GM19035 (cell line): ENCODE measurements around the gene KMT2E.
"Not testable (repeated sequence)": the region's sequence is repeated elsewhere in the genome, so short reads cannot be mapped to it uniquely, and the experiment has no call there.

Experiments
- ATAC-seq: cut with Tn5 transposase; IDR thresholded peaks from one replicate; pipeline ENCODE4 v1.9.1; 2021; ENCODE audit not compliant: unreplicated experiment

KMT2E gene, protein sequence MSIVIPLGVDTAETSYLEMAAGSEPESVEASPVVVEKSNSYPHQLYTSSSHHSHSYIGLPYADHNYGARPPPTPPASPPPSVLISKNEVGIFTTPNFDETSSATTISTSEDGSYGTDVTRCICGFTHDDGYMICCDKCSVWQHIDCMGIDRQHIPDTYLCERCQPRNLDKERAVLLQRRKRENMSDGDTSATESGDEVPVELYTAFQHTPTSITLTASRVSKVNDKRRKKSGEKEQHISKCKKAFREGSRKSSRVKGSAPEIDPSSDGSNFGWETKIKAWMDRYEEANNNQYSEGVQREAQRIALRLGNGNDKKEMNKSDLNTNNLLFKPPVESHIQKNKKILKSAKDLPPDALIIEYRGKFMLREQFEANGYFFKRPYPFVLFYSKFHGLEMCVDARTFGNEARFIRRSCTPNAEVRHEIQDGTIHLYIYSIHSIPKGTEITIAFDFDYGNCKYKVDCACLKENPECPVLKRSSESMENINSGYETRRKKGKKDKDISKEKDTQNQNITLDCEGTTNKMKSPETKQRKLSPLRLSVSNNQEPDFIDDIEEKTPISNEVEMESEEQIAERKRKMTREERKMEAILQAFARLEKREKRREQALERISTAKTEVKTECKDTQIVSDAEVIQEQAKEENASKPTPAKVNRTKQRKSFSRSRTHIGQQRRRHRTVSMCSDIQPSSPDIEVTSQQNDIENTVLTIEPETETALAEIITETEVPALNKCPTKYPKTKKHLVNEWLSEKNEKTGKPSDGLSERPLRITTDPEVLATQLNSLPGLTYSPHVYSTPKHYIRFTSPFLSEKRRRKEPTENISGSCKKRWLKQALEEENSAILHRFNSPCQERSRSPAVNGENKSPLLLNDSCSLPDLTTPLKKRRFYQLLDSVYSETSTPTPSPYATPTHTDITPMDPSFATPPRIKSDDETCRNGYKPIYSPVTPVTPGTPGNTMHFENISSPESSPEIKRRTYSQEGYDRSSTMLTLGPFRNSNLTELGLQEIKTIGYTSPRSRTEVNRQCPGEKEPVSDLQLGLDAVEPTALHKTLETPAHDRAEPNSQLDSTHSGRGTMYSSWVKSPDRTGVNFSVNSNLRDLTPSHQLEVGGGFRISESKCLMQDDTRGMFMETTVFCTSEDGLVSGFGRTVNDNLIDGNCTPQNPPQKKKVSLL (N-terminal part only)

DNA sequence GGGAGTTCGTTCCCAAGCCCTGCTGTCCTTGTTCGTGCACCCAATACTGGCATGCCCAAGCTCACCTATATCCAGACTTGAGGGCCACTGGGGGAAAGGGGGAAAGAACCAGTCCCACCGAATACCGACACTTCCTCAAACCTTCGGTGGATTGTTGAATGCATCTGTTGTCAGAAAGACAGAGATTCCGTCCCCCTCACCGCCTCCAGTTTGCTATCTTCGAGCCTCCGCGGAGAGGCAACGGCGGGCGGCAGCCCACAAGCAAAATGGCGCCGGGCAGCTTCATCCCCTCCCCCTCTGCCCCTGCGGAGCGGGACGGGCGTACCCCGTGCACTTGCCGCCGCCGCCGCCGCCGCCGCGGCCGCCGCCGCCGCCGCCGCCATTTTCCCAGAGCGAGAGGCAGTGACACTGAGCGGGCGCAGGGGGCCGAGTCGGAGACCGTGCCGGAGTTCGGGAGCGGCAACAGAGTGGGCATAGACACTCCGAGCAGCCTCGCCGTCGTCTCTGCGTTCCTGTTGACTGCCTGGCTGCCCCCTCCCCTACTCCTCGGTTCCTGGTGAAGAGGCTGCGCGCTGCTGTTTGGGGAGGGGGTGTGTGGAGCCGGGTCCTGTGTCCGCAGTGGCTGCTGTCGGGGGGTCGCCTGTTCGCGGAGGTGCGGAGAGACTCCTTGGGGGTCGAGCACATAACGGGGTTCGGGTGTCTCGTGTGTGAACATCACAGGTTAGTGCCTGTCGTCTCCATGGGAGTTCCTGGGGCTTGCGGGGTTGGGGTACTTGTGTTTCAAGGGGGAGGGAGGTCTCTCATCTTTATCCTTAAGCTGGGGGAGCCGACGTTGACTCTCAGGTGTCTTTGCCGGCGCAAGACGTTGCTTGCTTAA, at the start of gene KMT2E:
KMT2E (plus strand) TSS at position 390 of the 877 bp plus-strand sequence. CDS start 26,748 bp downstream, outside the sequence.
- ATAC-seq: peak; percentile 30

DNA sequence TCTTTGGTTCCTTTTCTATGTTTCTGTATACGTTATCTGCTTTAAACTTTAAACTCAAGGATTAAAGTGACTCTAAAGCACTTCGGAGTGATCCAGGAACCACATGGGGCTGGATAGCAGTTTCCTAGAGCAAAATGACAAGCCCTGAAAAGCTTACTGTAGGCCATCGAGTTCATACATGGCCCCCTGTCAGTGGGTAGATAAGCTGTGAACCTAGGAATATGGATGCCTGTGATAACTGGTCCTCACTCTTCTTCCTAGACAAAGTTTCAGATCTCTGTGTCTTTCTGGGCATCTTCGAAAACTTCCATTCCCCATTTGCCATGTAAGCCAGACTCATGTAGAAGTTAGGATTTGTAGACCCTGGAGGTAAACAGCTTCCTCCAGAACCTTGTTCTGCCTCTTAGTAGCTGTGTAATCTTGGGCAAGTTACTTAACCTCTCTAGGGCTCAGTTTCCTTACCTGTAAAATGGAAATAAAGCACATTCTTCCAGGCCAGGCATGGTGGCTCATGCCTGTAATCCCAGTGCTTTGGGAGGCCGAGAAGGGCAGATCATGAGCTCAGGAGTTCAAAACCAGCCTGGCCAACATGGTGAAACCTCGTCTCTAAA, 49.3 kb upstream of the KMT2E start:
- ATAC-seq: no peak

DNA sequence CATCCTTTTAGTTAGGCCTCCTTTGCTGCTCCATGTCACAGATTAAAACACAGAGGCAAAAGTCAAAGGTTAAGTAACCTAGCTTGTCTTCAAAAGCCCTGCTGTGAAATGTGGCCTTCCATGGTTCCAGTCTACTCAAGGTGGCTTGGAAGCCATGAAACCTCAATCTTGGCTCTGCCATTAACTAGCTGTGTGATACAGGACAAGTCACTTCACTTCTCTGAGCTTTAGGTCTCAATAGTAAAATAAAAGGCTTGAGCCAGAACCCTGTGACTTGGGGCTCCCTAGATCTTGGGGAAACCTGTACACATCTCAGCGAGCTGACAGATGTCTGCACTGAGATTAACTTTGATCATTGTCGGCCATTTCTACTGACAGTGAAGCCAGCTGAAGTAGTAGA, 48.0 kb upstream of the KMT2E start:
- ATAC-seq: no peak

DNA sequence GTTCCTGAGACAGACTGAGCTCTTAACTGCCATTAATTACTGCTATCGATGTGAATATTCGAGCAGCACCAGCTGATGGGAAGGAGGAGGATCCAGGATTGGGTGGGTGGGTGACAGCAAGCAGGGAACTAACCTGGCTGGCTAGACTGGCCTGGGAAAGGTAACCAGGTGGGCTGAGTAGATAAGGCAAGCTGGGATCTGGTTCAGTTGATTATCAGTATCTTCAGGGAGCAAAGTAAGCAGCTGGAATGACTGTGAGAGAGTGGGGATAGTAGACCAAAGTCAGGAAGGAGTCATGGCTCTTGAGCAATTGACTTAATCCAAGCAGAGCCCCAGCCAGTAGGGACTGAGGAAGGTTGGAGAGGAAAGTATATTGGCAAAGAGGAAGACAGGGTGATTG, 46.9 kb upstream of the KMT2E start:
- no peak for ATAC-seq

DNA sequence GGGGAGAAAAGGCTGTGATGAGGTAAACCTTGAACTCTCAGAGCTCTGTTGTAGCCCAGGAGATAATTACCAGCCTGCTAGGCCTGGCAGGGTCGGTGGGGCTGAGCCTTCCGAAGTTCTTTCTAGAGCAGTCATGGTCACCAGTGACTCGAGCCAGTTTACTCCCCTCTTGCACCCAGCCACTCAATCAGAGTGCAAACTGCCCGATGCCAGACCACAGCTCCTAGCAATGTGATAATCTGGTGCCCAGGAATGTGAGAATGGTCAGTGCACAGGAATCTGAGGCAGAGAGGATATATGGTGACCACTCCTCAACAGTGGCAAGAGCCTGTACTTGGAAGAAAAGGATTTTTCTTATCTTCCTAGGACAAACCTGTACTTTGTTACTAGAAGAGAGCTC, 46.4 kb upstream of the KMT2E start:
- no peak for ATAC-seq

DNA sequence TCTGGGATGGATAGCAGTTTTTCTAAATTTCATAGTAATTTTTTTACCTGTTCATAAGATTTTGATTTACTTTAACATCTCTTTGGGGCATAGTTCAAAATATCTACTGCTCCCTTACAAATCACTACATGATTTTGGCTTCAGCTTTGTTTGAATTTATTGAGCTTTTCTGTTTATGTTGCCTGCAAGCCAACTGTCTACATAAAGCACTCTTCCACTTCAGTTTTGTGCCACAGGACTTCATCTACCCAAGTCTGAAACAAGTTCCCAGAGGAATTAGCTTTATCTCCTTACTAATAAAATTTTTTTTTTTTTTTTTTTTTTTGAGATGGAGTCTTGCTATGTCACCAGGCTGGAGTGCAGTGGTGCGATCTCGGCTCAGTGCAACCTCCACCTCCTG, 45.4 kb upstream of the KMT2E start:
- ATAC-seq: no peak

DNA sequence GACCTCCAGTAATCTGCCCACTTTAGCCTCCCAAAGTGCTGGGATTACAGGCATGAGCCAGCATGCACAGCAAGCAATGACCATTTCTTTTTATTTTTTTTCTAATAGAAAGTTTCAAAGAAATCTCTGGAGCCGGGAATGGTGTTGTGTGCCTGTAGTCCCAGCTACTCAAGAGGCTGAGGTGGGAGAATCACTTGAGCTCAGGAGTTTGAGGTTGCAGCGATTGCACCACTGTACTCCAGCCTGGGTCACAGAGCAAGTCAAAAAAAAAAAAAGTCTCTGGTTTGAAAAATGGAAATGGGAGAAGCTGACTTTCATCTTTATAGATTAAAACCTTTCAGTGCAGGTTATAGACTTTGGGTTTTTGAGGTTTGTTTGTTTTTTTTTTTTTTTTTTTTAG, 44.8 kb upstream of the KMT2E start:
- no peak for ATAC-seq

DNA sequence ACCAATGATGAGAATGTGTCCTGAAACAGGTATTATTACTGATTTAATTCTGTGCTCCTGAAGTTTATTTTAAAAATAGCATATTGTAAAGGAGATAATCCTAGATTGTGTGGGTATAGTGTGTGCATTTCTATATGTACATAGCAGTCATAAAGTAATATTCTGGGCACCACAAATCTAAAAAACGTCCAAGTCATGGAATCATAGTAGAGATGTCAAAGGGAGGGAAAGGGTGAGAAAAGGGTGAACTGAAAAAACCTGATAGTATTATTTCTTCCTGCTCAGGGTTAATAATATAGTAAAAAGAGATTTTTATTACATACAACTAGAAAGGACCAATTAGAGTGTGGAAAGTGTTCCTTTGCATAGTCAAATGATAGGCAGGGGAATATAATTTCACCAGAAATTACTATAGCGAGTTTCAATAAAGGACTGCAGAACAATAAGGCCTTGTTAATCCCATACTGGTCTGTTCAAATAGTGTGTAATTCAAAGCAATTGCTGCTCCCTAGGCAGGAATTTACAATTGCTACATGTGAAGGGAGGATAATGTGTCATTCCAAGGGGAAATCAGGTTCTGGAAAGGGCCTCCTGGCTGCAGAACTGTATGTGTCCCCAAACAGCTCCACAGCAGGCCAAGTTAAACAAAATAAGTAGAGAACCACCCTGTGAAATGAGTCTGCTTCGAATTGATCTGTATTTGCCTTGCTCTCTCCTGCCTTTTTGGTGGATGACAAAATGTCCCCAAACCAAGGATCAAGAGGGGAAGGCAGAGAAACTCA, 42.5 kb upstream of the KMT2E start:
- ATAC-seq: no peak

GRCh38 chr7:104972500-104972899, 41.5 kb upstream of the KMT2E start:
- ATAC-seq: no peak

DNA sequence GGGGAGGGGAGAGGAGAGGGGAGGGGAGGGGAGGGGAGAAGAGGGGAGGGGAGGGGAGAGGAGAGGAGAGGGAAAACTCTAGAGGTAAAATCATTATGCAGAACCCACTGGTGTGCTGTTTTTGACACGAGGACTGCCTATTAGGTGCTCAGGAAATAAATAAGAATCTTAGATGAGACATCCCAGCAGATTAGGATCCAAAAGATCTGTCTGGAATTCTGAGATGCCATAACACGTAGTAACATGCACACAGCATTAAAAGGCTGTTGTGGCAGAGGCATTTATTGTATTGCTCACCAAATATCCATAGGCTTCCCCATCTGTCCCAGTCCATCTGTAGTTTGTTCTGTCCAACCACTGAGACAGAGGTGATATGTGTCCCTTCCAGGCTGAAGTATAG, 40.8 kb upstream of the KMT2E start:
- ATAC-seq: no peak

- ATAC-seq: no peak
Observed at GRCh38 chr7:104973909-104974415, 40.0 kb upstream of the KMT2E start.

- not testable (repeated sequence) for ATAC-seq
Observed at GRCh38 chr7:104975553-104975952, 38.5 kb upstream of the KMT2E start.

DNA sequence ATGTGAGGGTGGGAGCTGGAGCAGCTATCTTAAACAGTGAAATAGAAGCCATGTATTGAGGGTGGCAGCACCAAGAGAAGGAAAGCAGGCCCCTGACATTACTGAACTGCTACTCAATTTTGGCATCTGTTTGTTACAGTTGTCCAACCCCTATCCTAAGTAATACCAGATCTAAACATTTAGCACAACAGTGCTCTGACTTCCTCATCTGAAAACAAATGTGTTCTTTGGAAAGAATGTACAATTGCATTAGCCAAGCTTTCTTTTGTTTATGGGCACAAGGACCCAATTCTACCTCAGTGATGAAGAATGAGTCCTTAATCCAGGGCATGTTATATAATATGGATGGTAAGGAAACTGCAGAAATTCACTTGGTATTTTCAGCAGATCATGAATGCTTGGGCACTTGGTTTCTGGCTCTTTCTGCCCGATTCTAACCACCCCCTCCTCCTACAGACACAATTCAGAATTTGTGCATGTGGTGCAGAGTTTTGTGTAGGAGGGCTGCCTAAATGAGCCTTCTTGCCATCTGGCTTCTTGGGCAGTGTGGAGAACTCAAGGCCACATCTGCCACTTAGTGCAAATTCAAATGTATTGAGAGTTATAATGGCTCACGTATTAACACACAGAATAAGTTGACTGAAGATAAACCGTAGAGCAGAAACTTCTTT, 36.9 kb upstream of the KMT2E start:
- no peak for ATAC-seq

GRCh38 chr7:104978460-104978859, 35.5 kb upstream of the KMT2E start:
- ATAC-seq: no peak

DNA sequence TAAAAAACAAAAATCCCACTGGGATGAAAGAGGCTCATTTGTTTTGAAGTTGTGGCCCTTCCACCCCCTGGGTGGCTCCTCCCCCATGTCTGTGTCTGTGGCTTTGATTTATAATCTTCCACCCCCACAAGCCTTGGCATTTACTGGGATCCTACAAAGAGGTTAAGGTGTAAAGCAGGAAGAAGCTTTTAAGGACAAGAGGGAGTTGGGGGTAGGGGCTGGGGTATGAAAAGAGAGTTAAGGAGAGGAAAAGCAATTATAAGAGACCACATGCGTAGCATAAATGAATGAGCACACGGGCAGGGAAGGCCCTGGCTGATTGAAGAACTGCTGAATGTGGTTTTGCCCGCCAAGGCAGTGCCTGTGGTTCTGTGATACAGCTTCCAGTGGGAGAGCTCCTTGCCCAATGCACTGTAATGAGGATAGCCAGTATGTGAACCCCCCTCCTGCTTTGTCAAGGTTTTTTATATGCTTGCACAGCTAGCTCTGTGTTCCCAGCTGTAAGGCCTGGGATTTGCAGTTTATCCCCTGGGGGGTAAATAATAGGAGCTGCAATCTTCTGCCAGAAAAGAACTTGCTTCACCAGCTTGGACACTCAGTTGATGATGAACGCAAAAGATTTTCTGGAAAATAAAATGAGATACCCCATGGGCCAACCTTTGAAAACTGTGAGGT, 34.7 kb upstream of the KMT2E start:
- ATAC-seq: no peak

GRCh38 chr7:104980440-104980839, 33.6 kb upstream of the KMT2E start:
- ATAC-seq: no peak

DNA sequence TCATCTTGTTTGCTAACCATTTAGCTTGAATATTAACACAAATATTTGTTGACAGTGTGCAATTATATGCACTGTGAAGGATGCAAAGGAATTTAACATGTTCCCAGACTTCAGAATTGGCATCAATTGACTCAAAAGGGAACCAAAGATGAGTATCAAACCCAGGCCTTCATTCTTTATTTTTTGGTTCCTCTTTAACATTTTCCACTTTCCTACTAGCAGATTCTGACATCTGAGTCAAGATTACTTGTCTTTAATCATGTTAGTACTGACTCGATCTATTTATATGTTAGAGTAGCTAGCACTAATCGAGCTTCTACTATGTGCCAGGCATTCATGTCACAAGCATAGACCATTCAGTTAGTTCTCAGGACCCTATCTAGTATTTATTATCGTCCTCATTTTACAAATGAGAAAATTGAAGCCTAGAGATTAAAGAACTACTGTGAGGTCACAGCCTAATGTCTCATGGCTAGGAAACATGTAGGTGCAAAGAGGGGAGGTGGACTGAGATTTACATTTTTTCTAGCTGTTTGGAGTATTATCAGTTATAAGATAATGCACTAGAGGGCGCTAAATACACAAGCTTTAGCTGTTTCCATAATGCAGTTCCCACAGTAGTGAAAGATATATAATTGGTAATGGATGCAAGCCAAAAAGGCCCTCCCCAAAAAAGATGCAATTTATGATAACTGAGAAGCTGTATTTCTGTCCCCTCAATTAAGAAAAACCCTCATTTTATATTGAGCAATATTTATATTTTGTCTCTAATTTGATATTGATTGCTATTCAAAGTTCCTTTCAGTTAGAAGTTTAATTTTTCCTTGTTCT, 32.9 kb upstream of the KMT2E start:
- no peak for ATAC-seq
